Thyroid gland (tissue), 4 donors: ENCODE results near the gene KAZN.

Experiments
- CTCF ChIP-seq, 6 experiments: fragments of 200-600 bp in 3 of 6; fragments of 450-650 bp in 3 of 6; sonication (generic) in 3 of 6; IDR thresholded peaks; one replicate each; pipeline ENCODE4 v1.5.1; 2016 to 2019; ENCODE audit warnings: antibody characterized with exemption in 6 of 6, mild to moderate bottlenecking in 2 of 6, inconsistent platforms in 1 of 6, moderate library complexity in 1 of 6
- POLR2A ChIP-seq, 2 donors: fragments of 450-650 bp; IDR thresholded peaks; one replicate each; pipeline ENCODE4 v1.6.1; 2017; ENCODE audit warnings: antibody characterized with exemption in 2 of 2, mild to moderate bottlenecking in 2 of 2, moderate library complexity in 1 of 2

- no peak for TF ChIP-seq POLR2A (IDR thresholded peaks at IDR 0.05)
- TF ChIP-seq CTCF (IDR thresholded peaks at IDR 0.05) = no peak
These were observed 551.9 kb downstream of the KAZN start for GRCh38 chr1:15150376-15150775.
